GM23338 (cell line): ENCODE results near the gene PREB.

Experiments used
- CREB1 ChIP-seq: fragments of 250-450 bp; sonication (Bioruptor Pico); IDR thresholded peaks from 2 replicates; pipeline ENCODE4 v1.5.0; 2020; ENCODE audit warnings: low read depth, mild to moderate bottlenecking, moderate library complexity
- EZH2 ChIP-seq: fragments of 200-600 bp; sonication (generic); IDR thresholded peaks from one replicate; pipeline ENCODE4 v1.8.0; 2017; ENCODE audit warnings: antibody characterized with exemption, mild to moderate bottlenecking, low read depth; ENCODE audit not compliant: unreplicated experiment
- EZH2phosphoT487 ChIP-seq: fragments of 200-600 bp; sonication (generic); IDR thresholded peaks from one replicate; pipeline ENCODE4 v1.8.1; 2018; ENCODE audit warnings: antibody characterized with exemption; ENCODE audit not compliant: unreplicated experiment
- JUNB ChIP-seq: IDR thresholded peaks from one replicate; pipeline ENCODE4 v1.6.1; 2016; ENCODE audit warnings: antibody characterized with exemption; ENCODE audit not compliant: unreplicated experiment
- NANOG ChIP-seq: IDR thresholded peaks from 2 replicates; pipeline ENCODE4 v1.6.1; 2016; ENCODE audit warnings: antibody characterized with exemption, borderline replicate concordance
- POLR2AphosphoS5 ChIP-seq: IDR thresholded peaks from 2 replicates; pipeline ENCODE4 v1.6.1; 2016; ENCODE audit warnings: antibody characterized with exemption, low read depth
- STAT1 ChIP-seq: IDR thresholded peaks from one replicate; pipeline ENCODE4 v1.6.1; 2016; ENCODE audit warnings: antibody characterized with exemption; ENCODE audit not compliant: unreplicated experiment
- ZNF114 ChIP-seq: fragments of 250-450 bp; sonication (Bioruptor Pico); IDR thresholded peaks from 2 replicates; pipeline ENCODE4 v1.5.0; 2020; ENCODE audit warnings: mild to moderate bottlenecking, moderate library complexity
- ZNF331 ChIP-seq: fragments of 250-450 bp; sonication (Bioruptor Pico); IDR thresholded peaks from 2 replicates; pipeline ENCODE4 v1.5.0; 2020; ENCODE audit warnings: low read depth, mild to moderate bottlenecking, moderate library complexity
- TF ChIP-seq, protein P1 (sequence below): IDR thresholded peaks from one replicate; pipeline ENCODE4 v1.6.1; 2018; ENCODE audit warnings: antibody characterized with exemption; ENCODE audit not compliant: unreplicated experiment
- TF ChIP-seq, protein P2 (sequence below), 2 experiments: fragments of 200-600 bp in 1 of 2; sonication (generic) in 1 of 2; conservative IDR thresholded peaks; 2 replicates each; pipeline versions ENCODE4 v1.5.1 to v1.6.1; 2016 to 2017; ENCODE audit warnings: antibody characterized with exemption in 2 of 2, low read depth in 2 of 2, mild to moderate bottlenecking in 2 of 2, moderate library complexity in 1 of 2
- TF ChIP-seq, protein P3 (sequence below): IDR thresholded peaks from 2 replicates; pipeline ENCODE4 v1.6.1; 2016; ENCODE audit warnings: antibody characterized with exemption

GRCh38 chr2:27174638-27175037 is 40.2 kb upstream of the PREB start:
- TF ChIP-seq, protein P1, sequence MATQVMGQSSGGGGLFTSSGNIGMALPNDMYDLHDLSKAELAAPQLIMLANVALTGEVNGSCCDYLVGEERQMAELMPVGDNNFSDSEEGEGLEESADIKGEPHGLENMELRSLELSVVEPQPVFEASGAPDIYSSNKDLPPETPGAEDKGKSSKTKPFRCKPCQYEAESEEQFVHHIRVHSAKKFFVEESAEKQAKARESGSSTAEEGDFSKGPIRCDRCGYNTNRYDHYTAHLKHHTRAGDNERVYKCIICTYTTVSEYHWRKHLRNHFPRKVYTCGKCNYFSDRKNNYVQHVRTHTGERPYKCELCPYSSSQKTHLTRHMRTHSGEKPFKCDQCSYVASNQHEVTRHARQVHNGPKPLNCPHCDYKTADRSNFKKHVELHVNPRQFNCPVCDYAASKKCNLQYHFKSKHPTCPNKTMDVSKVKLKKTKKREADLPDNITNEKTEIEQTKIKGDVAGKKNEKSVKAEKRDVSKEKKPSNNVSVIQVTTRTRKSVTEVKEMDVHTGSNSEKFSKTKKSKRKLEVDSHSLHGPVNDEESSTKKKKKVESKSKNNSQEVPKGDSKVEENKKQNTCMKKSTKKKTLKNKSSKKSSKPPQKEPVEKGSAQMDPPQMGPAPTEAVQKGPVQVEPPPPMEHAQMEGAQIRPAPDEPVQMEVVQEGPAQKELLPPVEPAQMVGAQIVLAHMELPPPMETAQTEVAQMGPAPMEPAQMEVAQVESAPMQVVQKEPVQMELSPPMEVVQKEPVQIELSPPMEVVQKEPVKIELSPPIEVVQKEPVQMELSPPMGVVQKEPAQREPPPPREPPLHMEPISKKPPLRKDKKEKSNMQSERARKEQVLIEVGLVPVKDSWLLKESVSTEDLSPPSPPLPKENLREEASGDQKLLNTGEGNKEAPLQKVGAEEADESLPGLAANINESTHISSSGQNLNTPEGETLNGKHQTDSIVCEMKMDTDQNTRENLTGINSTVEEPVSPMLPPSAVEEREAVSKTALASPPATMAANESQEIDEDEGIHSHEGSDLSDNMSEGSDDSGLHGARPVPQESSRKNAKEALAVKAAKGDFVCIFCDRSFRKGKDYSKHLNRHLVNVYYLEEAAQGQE, result no peak
- TF ChIP-seq, protein P2, sequence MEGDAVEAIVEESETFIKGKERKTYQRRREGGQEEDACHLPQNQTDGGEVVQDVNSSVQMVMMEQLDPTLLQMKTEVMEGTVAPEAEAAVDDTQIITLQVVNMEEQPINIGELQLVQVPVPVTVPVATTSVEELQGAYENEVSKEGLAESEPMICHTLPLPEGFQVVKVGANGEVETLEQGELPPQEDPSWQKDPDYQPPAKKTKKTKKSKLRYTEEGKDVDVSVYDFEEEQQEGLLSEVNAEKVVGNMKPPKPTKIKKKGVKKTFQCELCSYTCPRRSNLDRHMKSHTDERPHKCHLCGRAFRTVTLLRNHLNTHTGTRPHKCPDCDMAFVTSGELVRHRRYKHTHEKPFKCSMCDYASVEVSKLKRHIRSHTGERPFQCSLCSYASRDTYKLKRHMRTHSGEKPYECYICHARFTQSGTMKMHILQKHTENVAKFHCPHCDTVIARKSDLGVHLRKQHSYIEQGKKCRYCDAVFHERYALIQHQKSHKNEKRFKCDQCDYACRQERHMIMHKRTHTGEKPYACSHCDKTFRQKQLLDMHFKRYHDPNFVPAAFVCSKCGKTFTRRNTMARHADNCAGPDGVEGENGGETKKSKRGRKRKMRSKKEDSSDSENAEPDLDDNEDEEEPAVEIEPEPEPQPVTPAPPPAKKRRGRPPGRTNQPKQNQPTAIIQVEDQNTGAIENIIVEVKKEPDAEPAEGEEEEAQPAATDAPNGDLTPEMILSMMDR (conservative IDR thresholded peaks at IDR 0.05; ENCODE audit: low read depth in 2 of 2), result no peak
- TF ChIP-seq EZH2phosphoT487 (no peak), EZH2 (no peak), ZNF331 (CRISPR knock-in tag) (no peak), CREB1 (CRISPR knock-in tag) (no peak), POLR2AphosphoS5 (no peak), NANOG (no peak), JUNB (no peak), STAT1 (no peak), ZNF114 (CRISPR knock-in tag) (no peak)
- TF ChIP-seq, protein P3, sequence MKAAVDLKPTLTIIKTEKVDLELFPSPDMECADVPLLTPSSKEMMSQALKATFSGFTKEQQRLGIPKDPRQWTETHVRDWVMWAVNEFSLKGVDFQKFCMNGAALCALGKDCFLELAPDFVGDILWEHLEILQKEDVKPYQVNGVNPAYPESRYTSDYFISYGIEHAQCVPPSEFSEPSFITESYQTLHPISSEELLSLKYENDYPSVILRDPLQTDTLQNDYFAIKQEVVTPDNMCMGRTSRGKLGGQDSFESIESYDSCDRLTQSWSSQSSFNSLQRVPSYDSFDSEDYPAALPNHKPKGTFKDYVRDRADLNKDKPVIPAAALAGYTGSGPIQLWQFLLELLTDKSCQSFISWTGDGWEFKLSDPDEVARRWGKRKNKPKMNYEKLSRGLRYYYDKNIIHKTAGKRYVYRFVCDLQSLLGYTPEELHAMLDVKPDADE, result no peak
